ENCODE data around the gene UCP2.

- no peak for TF ChIP-seq CTCF (IDR thresholded peaks at IDR 0.05)
- no peak for TF ChIP-seq POLR2A (IDR thresholded peaks at IDR 0.05)
- TF ChIP-seq POLR2AphosphoS5 (IDR thresholded peaks at IDR 0.05), result no peak
Measured at GRCh38 chr11:73998846-73999575, 16.4 kb upstream of the UCP2 start.

Data from upper lobe of left lung (tissue), 4 donors.